ENCODE data around the gene SLC6A3.
"Not testable (repeated sequence)": the region's sequence is repeated elsewhere in the genome, so short reads cannot be mapped to it uniquely, and the experiment has no call there.

SLC6A3 gene

DNA sequence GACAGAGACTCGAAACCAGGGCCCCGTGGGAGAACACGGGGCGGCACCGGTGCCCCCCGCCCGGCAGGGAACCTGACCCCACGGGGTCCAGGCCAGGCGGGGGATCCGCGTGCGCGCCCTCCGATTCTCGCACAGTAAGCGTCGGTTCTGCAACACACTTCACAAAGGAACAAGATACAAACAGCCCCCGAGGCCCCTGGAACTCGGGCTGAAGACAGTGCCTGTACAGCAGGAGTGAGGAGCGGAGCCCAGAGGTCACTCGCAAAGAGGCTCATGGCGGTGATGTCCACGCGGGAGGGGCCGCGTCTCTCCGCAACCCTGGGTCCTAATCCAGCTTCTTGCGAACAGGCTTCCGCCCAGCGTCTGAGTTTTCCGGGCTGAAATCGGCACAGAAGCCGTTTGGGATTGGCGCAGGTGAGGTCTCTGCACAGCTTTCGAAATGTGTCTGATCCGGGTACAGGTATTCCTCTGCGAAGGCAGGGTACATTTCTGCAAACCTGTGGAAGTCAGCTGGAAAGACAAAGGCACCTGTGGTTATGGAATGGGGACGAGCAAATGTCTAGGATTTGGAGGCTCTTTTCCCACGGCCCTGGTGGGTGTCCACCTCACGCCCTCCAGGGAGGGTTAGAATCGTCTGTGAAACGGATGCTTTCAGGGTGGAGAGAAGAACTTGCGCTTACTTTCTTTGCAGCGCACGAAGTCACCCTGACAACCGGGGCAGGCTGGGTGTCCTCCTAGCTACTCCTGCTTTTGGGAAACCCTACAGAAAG lies 18.3 kb upstream of the SLC6A3 start:
- no peak for DNase-seq

- no peak for DNase-seq
Measured at GRCh38 chr5:1462358-1462757, 17.1 kb upstream of the SLC6A3 start.

DNA sequence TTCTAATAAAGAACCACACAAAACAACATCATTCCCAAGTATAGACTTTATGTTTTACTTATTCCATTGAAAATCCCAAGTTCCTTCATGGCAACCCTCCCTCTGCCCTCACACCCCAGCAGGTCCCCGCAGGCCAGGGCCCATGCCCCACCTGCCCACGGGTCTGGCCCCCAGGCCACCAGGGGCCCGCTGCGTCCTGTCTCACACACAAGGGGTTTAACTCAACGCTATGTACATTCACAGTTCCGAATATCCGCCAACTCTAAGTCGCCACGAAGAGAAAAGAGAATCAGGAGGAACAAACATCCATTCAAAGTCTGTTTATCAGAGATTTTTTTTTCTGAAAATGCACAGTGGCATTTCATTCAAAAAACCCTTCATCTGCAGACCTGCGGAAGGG lies 16.2 kb upstream of the SLC6A3 start:
- DNase-seq, result no peak

DNA sequence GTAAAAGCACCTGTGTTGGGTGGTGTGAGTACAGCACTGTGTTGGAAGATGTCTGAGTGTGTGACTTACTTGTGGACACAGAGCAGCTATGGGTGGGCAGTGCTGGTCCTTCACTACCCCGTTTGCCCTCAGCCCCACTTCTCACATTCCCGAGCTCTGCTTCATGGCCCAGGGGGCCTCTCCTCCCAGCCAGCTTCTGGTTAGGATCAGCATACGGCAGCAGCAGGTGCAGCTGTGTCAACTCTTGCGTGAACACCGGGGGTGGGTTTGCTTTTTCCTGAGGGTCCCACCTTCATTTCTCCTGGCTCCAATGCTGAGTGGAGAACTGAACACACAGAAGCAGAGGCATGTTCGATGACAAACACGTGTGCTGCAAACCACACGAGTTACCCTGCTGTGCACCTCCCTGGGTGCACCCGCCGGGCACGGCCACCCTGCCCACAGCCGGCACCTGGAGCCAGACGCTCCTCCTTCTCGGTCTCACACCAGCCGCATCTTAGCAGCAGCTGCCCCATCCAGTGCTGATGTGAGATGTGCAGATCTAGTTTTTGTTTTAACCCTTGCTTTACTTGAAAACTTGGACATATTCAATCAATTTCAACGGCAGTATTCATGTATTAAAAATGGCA lies 14.9 kb upstream of the SLC6A3 start:
- no peak for DNase-seq

- not testable (repeated sequence) for DNase-seq
Measured at GRCh38 chr5:1459435-1459834, 14.2 kb upstream of the SLC6A3 start.

DNA sequence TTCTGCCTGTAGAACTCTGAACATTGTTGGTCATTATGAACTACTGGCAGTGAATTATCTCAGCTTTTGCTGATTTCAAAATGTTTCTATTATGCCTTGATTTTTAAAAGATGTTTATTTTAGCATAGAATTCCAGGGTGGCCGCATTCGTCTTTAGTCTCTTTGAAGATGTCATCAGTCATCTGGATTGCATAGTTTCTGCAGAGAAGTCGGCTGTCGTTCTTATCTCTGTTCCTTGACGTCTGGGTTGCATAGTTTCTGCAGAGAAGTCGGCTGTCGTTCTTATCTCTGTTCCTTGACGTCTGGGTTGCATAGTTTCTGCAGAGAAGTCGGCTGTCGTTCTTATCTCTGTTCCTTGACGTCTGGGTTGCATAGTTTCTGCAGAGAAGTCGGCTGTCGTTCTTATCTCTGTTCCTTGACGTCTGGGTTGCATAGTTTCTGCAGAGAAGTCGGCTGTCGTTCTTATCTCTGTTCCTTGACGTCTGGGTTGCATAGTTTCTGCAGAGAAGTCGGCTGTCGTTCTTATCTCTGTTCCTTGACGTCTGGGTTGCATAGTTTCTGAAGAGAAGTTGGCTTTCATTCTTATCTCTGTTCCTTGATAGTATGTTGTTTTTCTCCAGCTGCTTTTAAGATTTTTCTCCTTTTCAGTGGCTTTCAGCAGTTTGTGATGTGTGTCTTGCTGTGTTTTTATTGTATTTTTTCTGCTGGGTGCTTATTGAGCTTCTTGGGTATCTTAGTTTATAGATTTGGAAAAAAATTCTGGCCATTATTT lies 11.1 kb upstream of the SLC6A3 start:
- not testable (repeated sequence) for DNase-seq

GRCh38 chr5:1453613-1454012 lies 8.4 kb upstream of the SLC6A3 start:
- no peak for DNase-seq

DNA sequence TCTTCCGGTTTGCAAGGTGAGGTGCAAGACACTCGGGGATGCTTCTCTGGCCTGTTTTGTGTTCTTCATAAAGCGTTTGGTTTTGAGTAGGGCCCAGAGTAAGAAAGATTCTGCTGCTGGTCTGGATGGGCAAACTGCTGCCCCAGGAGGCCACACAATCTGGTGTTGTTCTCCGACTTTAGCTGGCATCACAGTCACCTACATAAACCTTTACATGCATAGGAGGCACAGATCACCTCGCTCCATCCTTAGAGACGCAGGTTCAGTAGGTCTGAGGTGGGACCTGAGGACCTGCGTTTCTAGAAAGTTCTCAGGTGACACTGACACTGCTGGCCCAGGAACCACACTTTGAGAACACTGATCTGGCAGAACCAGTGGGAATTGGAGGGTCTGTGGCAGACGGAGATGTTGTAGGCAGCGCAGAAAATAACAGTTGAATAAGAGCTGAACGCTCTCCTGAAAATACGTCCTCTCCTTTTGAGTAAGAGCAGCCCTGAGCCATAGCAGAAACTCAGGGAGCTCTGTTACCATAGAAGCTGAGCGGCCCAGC lies 3.9 kb upstream of the SLC6A3 start:
- DNase-seq, result no peak

GRCh38 chr5:1448511-1449011 lies 3.3 kb upstream of the SLC6A3 start:
- no peak for DNase-seq

DNA sequence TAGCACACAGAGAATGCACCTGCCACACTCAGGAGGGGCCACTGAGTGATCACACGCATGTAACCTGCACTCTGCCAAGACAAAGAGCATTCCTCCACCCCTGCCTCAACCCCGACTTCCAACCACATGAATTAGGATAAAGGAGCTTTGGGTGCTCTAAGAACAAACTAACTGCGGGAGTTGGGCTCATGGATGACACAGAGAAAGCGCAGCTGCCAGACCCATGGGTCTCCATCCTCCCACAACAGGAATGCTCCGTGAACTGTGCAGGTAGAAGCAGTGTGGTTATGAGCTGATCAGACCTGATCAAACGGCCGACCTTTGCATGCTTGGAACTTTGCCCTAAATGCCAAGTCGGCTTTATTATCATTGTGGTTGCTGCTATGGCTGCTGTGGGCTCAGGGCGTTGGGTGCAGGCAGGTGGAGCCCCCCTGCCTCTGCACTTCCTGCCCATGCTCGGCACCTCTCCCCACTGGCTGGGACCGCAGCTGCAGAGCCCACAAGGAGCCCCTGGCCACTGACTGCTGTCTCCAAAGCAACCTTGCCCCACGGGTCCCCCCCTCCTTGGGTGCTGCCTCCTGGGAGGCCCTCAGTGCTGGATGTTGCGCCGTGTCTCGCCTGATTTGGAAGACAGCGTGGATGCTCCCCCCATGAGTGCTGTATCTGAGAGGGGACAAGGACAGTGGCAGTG lies 2.6 kb upstream of the SLC6A3 start:
- no peak for DNase-seq

DNA sequence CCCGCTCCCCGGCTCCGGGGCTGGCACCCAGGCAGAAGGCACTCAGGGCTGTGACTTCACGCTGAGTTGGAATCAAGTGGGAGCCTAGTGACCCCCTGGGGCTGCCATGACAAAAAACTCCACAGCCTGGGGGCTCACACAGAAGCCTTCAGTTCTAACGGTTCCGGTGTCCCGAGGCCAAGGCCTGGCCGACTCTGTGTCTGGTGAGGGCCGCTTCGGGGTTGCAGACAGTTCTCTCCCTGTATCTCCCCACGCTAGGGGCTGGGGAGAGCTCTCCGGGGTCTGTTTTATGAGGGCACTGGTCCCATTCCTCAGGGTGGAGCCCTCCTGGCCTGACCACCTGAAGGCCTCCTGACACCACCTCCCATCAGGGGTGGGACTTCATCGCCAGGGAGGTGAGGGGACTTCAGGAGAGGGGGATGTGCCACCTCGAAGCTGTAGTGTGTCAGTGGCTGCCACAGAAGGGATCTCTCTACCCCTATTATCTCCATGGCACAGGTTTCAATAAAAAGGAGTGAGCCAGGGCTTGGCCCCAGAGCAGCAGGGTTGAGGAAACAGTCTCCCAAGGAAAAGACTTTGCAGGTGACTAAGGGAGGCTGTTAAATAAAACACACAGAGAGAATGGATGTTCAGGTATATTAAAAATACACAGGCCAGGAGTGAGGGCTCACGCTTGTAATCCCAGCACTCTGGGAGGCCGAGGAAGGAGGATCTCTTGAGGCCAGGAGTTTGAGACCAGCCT lies 1.5 kb upstream of the SLC6A3 start:
- no peak for DNase-seq

GRCh38 chr5:1445689-1446601 lies 705 bp upstream of the SLC6A3 start:
- DNase-seq, result no peak

GRCh38 chr5:1444361-1445189 lies 665 bp downstream of the SLC6A3 start:
- DNase-seq, result no peak

DNA sequence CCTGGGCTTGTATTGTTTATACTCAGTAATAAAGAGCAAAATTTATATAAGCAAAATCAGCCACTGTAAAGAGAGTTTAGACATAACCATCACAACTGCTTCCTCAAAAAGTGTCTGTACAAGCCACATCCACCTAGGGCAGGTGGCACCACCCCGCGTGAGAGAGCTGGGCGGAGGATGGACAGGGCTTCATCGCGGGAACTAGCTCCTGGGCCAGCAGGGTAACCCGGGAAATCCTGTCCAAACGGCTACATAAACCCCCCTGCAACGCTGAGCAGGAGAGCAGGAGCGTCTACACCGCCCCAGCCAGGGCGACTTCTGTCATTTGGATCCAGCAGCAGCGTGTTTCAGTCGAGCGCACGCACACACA lies 1.3 kb downstream of the SLC6A3 start:
- no peak for DNase-seq

DNA sequence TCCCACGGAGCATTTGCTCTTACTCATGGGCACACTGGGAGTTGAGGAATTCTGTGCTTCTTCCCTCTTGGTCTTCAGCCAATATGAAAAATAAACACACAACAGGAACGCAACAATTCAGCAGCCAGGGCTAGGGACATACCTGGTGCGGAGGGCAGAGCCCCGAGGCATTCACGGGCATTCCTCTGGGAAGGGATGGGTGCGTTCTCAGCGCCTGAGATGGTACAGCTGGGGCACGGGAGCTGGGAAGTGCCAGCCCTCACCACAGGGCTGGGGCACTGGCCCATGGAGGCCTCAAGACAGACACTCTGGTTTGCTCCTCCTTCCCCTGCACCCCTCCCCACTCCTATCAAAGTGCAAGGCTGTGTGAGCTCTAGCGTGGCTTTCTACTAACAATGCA lies 2.1 kb downstream of the SLC6A3 start:
- no peak for DNase-seq

DNA sequence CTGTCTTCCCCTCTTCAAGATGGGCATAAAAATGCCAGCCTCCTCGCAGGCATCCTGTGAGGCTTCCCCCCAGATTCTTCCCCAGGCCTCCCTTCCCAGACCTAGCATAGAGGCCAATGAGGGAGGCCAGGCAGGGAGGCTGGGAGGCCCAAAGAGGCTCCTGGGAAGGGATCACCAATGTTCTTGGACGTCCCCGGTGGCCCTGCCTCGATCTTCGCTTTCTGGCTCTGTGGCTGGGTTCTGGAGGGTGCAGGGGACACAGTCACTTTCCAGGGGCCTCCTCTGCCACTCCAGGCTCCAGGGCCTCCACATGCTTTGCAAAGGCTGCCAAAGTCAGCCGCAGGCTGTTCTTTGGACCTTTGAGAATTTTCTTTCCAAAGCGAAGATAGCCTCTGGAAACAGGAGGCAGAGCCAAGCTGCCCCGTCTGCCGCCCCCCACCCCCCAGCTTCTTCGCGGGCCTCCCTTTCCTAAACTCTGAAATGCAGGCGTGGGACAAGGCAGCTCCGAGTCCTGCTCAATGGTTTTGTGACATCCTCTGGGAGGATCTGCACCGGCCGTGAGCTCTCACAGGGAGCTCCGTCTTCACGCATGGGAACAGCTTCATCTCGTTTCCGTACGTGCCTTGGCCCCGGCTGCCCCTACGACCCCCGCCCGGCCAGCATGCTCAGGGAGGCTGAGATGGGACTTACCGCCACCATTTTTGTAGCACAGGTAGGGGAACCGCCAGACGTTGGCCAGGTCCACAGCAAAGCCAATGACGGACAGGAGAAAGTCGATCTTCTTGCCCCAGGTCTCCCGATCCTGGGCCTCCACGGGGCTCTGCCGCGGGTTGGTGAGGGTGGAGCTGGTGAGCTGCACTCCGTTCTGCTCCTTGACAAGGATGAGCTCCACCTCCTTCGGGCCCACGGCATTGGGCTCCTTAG lies 2.8 kb downstream of the SLC6A3 start:
- DNase-seq, result no peak

DNA sequence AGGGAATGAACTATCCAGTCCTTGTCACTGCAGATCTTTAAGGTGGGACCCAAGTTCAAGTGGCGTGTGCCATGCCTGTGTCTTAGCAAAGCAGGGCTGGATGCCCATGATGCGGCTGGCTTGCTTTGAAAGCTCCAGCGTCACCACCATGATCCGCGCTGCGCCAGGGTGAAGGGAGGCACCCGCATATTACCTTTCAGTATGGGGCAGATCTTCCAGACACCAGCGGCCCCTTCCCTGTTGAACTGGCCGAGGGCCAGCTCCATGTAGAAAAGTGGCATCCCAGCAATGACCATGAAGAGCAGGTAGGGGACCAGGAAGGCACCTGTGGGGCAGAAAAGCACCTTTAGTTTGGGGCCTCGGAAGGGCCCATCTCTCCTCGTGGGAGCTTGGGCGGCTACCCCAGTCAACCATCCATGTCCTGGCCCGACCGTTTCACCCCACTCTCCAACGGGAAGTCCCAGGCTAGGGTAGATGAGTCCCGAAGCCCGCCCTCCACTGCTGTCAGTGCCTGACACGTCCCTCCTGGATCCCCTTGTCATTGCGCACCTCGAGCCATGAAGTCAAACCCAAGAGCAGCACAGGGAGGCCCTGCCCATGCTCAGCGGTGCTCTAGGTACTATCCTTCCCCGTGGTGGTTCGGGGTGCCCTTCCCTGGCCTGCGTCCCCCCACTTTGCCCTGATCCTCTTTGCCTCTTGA lies 3.9 kb downstream of the SLC6A3 start:
- DNase-seq, result no peak

GRCh38 chr5:1440098-1440493 lies 5.1 kb downstream of the SLC6A3 start:
- DNase-seq, result no peak
